ENCODE data around the gene PHETA1.

GRCh38 chr12:111349748-111350520 is 19.0 kb downstream of the PHETA1 start:
- TF ChIP-seq CTCF (IDR thresholded peaks at IDR 0.05; ENCODE audit: insufficient read depth, low read depth, low read length), result no peak
- TF ChIP-seq EZH2 (IDR thresholded peaks at IDR 0.05; ENCODE audit: insufficient read depth, low read length), result no peak
